ENCODE data around the gene GATAD1.
"Not testable (repeated sequence)": the region's sequence is repeated elsewhere in the genome, so short reads cannot be mapped to it uniquely, and the experiment has no call there.

The GATAD1 gene

DNA sequence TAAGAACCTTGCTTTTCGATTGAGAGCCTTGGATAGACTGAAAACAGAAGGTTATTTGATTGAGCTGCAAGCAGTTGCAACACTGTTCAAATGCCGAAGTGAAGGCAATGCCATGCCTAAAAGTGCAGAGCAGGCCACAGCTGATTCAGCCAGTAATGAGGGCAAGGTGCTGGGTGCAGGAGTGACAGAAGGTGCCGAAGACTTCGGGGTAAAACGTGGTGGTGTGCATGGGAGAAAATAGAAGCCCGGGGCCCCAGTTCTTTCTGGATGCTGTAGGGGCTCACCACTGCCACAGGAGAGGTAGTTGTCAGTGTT is 43.6 kb upstream of the GATAD1 start:
- H3K27me3 ChIP-seq (ENCODE audit: insufficient read depth, low read depth): no peaks in the 10 kb centered on the region
- no peaks in the 10 kb centered on the region for H4K20me1 ChIP-seq (ENCODE audit: insufficient read depth)
- H3K79me2 ChIP-seq (ENCODE audit: insufficient read depth, low read depth): no peaks in the 10 kb centered on the region
- H3K4me2 ChIP-seq: no peak overlapping the region
- H3K9ac ChIP-seq: no peak overlapping the region
- TF ChIP-seq, protein P1, sequence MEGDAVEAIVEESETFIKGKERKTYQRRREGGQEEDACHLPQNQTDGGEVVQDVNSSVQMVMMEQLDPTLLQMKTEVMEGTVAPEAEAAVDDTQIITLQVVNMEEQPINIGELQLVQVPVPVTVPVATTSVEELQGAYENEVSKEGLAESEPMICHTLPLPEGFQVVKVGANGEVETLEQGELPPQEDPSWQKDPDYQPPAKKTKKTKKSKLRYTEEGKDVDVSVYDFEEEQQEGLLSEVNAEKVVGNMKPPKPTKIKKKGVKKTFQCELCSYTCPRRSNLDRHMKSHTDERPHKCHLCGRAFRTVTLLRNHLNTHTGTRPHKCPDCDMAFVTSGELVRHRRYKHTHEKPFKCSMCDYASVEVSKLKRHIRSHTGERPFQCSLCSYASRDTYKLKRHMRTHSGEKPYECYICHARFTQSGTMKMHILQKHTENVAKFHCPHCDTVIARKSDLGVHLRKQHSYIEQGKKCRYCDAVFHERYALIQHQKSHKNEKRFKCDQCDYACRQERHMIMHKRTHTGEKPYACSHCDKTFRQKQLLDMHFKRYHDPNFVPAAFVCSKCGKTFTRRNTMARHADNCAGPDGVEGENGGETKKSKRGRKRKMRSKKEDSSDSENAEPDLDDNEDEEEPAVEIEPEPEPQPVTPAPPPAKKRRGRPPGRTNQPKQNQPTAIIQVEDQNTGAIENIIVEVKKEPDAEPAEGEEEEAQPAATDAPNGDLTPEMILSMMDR (conservative IDR thresholded peaks at IDR 0.05; ENCODE audit: low read depth, low read length): no peak
- H2AFZ ChIP-seq (ENCODE audit: low read depth): no peak overlapping the region
- H3K4me3 ChIP-seq (IDR thresholded peaks at IDR 0.05; ENCODE audit: insufficient read depth, low read depth, low read length): no peak overlapping the region
- H3K4me1 ChIP-seq (ENCODE audit: low read depth, poor library complexity, severe bottlenecking): no peaks in the 10 kb centered on the region
- no peak overlapping the region for H3K27ac ChIP-seq
- no peaks in the 10 kb centered on the region for H3K36me3 ChIP-seq (ENCODE audit: insufficient read depth)

DNA sequence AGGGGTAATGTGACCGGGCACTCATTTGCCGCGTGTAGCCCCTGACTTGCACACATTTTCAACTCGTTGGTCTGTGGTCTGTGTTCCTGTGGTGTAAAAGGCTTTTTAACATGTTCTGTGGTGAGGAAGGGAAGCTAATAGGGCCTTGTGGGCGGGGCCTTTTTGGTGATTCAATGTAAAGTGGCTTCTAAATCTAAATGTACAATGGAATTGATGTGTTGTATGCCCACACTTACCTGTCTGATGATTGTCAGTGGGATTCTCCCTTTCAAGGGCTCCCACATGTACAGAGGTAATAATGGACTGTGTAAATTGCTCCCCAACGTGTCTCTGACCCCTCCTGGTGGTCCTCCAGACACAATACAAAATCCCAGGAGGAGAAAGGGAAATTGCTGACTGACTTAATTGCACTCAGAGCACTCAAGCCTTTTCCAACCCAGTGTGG is 43.1 kb upstream of the GATAD1 start:
- H3K79me2 ChIP-seq (ENCODE audit: insufficient read depth, low read depth): no peaks in the 10 kb centered on the region
- H4K20me1 ChIP-seq (ENCODE audit: insufficient read depth): no peaks in the 10 kb centered on the region
- no peak overlapping the region for H3K4me3 ChIP-seq (IDR thresholded peaks at IDR 0.05; ENCODE audit: insufficient read depth, low read depth, low read length)
- TF ChIP-seq, protein P1 (conservative IDR thresholded peaks at IDR 0.05; ENCODE audit: low read depth, low read length): no peak
- H3K36me3 ChIP-seq (ENCODE audit: insufficient read depth): no peaks in the 10 kb centered on the region
- no peak overlapping the region for H2AFZ ChIP-seq (ENCODE audit: low read depth)
- no peaks in the 10 kb centered on the region for H3K4me1 ChIP-seq (ENCODE audit: low read depth, poor library complexity, severe bottlenecking)
- no peak overlapping the region for H3K4me2 ChIP-seq
- H3K27ac ChIP-seq: no peak overlapping the region
- no peaks in the 10 kb centered on the region for H3K27me3 ChIP-seq (ENCODE audit: insufficient read depth, low read depth)
- H3K9ac ChIP-seq: no peak overlapping the region

DNA sequence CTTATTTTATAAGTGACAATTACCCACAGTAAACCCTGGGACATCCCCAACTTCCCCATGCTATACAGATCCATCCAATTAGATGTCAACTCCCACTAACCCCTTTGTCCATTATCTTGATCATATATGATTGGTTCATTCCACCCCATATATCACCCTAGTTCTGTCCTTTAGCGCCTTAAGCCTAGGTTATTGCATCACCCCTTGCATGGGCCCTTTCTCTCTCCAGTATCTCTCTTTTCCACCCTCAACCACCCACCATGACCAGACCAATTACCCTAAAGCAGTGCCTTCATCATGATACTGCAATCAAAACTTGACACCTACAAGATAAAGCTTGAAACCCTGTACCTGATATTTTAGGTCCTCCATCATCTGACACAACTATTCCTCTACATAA is 37.9 kb upstream of the GATAD1 start:
- TF ChIP-seq, protein P1 (conservative IDR thresholded peaks at IDR 0.05; ENCODE audit: low read depth, low read length): no peak
- Histone ChIP-seq H3K27me3 (ENCODE audit: insufficient read depth, low read depth) (no peaks in the 10 kb centered on the region), H3K79me2 (ENCODE audit: insufficient read depth, low read depth) (no peaks in the 10 kb centered on the region), H3K36me3 (ENCODE audit: insufficient read depth) (no peaks in the 10 kb centered on the region), H3K9ac (no peak overlapping the region), H3K27ac (no peak overlapping the region), H3K4me1 (ENCODE audit: low read depth, poor library complexity, severe bottlenecking) (no peaks in the 10 kb centered on the region), H3K4me3 (IDR thresholded peaks at IDR 0.05; ENCODE audit: insufficient read depth, low read depth, low read length) (no peak overlapping the region), H4K20me1 (ENCODE audit: insufficient read depth) (no peaks in the 10 kb centered on the region), H3K4me2 (no peak overlapping the region), H2AFZ (ENCODE audit: low read depth) (no peak overlapping the region)

DNA sequence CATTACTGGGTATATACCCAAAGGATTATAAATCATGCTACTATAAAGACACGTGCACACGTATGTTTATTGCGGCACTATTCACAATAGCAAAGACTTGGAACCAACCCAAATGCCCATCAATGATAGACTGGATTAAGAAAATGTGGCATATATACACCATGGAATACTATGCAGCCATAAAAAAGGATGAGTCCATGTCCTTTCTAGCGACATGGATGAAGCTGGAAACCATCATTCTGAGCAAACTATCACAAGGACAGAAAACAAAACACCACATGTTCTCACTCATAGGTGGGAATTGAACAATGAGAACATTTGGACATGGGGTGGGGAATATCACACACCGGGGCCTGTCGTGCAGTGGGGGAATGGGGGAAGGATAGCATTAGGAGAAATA is 37.1 kb upstream of the GATAD1 start:
- not testable (repeated sequence) for H3K4me1 ChIP-seq (ENCODE audit: low read depth, poor library complexity, severe bottlenecking); H3K79me2 ChIP-seq (ENCODE audit: insufficient read depth, low read depth); H3K9ac ChIP-seq; H3K27ac ChIP-seq; H3K36me3 ChIP-seq (ENCODE audit: insufficient read depth); H3K4me2 ChIP-seq; H3K27me3 ChIP-seq (ENCODE audit: insufficient read depth, low read depth); H2AFZ ChIP-seq (ENCODE audit: low read depth); H3K4me3 ChIP-seq (IDR thresholded peaks at IDR 0.05; ENCODE audit: insufficient read depth, low read depth, low read length); H4K20me1 ChIP-seq (ENCODE audit: insufficient read depth)

DNA sequence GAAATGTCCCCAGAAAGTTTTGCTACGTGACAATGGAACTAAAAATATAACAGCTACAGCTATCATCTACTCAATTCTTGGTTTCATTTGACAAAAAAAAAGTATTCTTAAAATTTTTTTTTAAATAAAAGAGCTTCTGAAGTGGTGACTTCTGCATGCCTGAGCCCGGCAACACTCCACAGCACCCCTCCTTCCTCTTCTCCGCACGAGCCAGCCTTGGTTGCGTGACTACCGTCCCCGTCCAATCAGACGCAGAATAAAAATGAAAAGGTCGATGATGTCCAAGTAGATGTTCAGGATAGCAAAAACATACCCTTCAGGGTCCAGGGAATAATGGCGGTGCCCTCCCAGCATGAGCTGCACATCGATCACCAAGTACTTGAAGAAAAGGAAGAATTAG is 34.5 kb upstream of the GATAD1 start:
- Histone ChIP-seq H3K36me3 (ENCODE audit: insufficient read depth) (no peaks in the 10 kb centered on the region), H2AFZ (ENCODE audit: low read depth) (no peak overlapping the region), H3K4me3 (IDR thresholded peaks at IDR 0.05; ENCODE audit: insufficient read depth, low read depth, low read length) (no peak overlapping the region), H4K20me1 (ENCODE audit: insufficient read depth) (no peaks in the 10 kb centered on the region), H3K79me2 (ENCODE audit: insufficient read depth, low read depth) (no peaks in the 10 kb centered on the region), H3K4me1 (ENCODE audit: low read depth, poor library complexity, severe bottlenecking) (no peaks in the 10 kb centered on the region), H3K4me2 (no peak overlapping the region), H3K9ac (no peak overlapping the region), H3K27ac (no peak overlapping the region), H3K27me3 (ENCODE audit: insufficient read depth, low read depth) (no peaks in the 10 kb centered on the region)
- TF ChIP-seq, protein P1 (conservative IDR thresholded peaks at IDR 0.05; ENCODE audit: low read depth, low read length): no peak

Data from KMS-11 (cell line).